ENCODE data around the gene PNLIPRP3.

Gene PNLIPRP3

DNA sequence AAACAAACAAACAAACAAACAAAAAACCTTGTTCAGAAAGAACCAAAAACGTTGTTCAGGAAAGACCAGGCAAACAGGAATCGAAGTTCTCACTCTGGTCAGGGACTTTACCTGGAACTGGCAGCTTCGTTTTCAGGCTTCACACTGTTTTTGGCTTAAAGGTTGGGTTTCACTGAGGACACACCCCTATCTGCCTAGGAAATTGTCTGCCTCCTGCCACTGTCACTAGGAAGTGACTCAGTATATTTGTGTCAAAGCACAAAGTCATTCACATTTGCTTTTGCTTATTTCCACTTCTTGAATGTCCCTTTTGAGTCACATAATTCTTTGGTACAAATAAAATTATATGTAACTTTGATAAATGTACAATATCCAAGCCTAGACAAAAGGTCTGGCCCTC lies 37.9 kb downstream of the PNLIPRP3 start:
- TF ChIP-seq, protein P1, sequence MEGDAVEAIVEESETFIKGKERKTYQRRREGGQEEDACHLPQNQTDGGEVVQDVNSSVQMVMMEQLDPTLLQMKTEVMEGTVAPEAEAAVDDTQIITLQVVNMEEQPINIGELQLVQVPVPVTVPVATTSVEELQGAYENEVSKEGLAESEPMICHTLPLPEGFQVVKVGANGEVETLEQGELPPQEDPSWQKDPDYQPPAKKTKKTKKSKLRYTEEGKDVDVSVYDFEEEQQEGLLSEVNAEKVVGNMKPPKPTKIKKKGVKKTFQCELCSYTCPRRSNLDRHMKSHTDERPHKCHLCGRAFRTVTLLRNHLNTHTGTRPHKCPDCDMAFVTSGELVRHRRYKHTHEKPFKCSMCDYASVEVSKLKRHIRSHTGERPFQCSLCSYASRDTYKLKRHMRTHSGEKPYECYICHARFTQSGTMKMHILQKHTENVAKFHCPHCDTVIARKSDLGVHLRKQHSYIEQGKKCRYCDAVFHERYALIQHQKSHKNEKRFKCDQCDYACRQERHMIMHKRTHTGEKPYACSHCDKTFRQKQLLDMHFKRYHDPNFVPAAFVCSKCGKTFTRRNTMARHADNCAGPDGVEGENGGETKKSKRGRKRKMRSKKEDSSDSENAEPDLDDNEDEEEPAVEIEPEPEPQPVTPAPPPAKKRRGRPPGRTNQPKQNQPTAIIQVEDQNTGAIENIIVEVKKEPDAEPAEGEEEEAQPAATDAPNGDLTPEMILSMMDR (conservative IDR thresholded peaks at IDR 0.05; ENCODE audit: control insufficient read depth, insufficient read depth, low read depth, low read length) = no peak
- H3K4me3 ChIP-seq (ENCODE audit: control insufficient read depth, low read depth, low read length) = no peak overlapping the region
- no peak for DNase-seq (ENCODE audit: low read depth)

DNA sequence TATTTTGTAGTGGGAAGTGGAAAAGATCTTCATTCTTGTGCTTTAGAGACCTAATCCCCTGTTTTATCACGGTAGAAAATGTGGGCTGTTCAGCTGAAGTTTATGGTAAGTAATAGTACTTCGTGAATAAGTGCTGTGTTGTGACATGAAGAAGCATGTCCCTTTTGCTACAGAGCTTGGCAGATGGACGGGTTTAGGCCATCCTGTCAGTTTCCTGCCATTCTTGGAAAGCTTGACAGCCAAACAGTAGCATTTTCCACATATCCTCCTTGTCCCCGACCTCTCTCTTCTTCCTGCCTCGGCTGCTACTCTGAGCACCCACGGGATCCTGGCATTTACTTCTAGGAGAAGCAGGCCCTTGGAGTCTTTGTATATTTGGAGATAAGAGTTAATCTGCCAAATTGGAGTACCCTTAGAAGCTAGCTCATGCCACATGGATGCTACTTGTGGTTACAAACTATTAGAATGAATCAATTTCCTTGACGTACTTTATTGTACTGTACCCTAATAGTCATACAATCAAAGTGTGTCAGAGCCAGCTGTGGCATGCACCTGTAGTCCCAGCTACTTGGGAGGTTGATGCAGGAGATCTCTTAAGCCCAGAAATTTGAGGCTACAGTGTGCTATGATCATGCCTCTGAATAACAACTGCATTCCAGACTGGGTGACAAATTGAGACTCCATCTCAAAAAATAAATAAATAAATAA lies 39.2 kb downstream of the PNLIPRP3 start:
- TF ChIP-seq, protein P1 (conservative IDR thresholded peaks at IDR 0.05; ENCODE audit: control insufficient read depth, insufficient read depth, low read depth, low read length) = no peak
- no peak for DNase-seq (ENCODE audit: low read depth)
- no peak overlapping the region for H3K4me3 ChIP-seq (ENCODE audit: control insufficient read depth, low read depth, low read length)

DNA sequence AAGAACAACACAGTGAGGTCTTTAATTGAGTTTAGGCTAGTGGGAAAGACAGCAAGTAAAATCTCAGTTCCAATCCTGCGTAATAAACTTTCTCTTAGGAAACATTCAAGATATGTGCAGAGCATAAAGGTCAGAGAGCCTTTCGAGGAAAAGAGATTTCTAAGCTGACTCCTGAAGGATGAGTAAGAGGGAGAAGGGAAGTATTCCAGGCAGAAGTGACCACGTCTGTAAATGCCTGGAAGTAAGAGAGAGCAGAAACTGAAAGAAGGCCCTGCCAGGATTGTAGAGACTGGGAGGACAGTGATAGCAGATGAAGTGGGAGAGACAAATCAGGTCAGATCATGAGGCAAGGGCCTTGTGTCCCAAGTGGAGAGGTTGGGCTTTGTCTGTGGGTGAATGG lies 41.8 kb downstream of the PNLIPRP3 start:
- TF ChIP-seq, protein P1 (conservative IDR thresholded peaks at IDR 0.05; ENCODE audit: control insufficient read depth, insufficient read depth, low read depth, low read length) = no peak
- no peak overlapping the region for H3K4me3 ChIP-seq (ENCODE audit: control insufficient read depth, low read depth, low read length)
- no peak for DNase-seq (ENCODE audit: low read depth)

DNA sequence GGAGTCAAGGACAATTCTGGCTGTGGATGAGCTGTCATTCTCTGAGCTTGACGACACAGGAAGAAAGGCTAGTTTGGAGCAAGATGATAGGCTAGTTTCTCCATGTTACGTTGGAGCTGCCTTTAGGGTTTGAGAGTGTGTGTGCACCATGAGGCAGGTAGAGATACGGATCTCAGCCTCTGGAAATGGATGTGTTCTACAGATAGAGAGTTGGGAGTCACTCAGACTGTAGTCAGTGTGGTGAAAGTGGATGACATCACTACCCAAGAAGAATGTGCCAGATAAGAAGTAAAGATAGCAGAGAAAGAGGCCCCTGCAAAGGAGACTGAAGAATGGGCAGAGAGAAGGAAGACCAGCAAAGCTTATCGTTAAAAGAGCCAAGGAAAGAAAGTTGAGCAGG lies 42.4 kb downstream of the PNLIPRP3 start:
- H3K4me3 ChIP-seq (ENCODE audit: control insufficient read depth, low read depth, low read length) = no peak overlapping the region
- DNase-seq (ENCODE audit: low read depth) = no peak
- TF ChIP-seq, protein P1 (conservative IDR thresholded peaks at IDR 0.05; ENCODE audit: control insufficient read depth, insufficient read depth, low read depth, low read length) = no peak

DNA sequence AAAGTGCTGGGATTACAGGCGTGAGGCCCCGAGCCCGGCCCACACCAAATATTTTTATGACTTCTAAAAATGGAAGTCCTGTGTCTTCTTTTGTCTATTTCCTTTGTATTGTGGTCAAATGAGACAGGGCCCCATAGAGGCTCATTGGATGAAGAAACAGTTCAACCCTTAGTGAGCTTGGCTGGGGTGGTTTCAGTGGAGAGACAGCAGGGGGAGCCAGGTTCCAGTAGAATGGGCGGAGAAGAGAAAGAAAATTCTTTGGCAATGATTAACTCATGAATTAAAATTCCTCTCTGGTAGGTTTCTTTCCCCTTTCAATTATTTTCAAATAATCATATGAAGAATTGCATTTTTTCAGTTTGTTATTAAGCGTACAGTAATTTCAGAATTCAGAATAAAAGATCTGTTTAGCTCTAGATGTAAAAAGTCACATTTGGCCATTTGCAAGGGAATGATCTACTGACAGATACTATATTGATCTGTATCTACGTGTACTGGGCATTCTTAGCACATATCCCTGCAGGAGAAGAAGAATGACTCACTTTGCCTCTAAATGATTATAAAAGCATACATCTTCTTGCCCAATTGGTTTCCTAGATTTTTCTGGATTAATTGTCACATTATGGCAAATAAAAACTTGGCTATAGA lies 43.2 kb downstream of the PNLIPRP3 start:
- TF ChIP-seq, protein P1 (conservative IDR thresholded peaks at IDR 0.05; ENCODE audit: control insufficient read depth, insufficient read depth, low read depth, low read length) = peak; percentile 14
- no peak overlapping the region for H3K4me3 ChIP-seq (ENCODE audit: control insufficient read depth, low read depth, low read length)
- DNase-seq (ENCODE audit: low read depth) = no peak

DNA sequence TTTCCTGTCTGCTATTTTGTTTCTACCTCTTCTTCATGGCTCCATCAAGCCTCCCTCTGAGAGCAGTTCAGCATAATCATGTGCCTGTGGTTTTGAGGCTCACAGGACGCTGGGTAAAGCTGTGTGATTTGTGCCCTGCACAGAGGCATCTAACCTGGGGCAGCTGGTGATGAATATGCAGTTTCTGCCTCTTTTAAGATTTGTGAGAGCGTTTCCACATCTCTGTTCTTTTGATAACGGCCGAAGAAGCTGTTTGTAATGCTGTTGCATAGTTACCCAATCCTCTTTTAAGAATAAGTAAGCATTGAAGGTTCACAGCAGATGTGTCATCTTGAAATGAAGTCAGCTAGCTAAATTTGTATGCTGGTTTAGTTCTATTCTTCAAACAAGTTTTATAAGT lies 45.2 kb downstream of the PNLIPRP3 start:
- TF ChIP-seq, protein P1 (conservative IDR thresholded peaks at IDR 0.05; ENCODE audit: control insufficient read depth, insufficient read depth, low read depth, low read length) = no peak
- DNase-seq (ENCODE audit: low read depth) = no peak
- no peak overlapping the region for H3K4me3 ChIP-seq (ENCODE audit: control insufficient read depth, low read depth, low read length)
